Measurements from ENCODE around the gene MTARC1. TPM values are rescaled to one million over a fixed set of nuclear protein-coding genes. Genes with fewer than 3 reads are reported as not detected.

Gene MTARC1
- polyA plus RNA-seq, 3 donors from 2014 or later: 0.37 TPM; not detected in 2

DNA sequence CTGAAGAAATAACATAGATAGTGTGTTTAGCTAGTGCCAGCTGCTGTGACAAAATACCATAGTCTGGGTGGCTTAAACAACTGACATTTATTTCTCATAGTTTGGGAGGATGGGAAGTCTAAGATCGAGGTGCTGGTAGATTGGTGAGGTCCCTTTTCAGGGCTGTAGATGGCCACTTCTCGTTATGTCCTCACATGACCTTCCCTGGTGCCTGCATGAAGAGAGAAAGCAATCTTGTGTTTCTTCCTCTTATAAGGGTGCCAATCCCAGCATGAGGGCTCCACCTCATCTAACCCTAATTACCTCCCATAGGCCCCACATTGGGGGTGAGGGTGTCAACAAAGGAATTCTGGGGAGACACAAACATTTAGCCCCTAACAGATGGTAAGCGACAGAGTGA lies 29.3 kb upstream of the MTARC1 start:
- Mint-ChIP-seq H3K9me3 (no peaks in the 10 kb centered on the region), H3K27me3 (ENCODE audit: low read depth in 3 of 3) (peaks cover 2 to 4% (median 3%) of the 10 kb centered on the region in 3 donors), H3K36me3 (no peaks in the 10 kb centered on the region), H3K4me3 (no peak overlapping the region), H3K27ac (no peak overlapping the region), H3K4me1 (no peaks in the 10 kb centered on the region)
- no peak for DNase-seq

DNA sequence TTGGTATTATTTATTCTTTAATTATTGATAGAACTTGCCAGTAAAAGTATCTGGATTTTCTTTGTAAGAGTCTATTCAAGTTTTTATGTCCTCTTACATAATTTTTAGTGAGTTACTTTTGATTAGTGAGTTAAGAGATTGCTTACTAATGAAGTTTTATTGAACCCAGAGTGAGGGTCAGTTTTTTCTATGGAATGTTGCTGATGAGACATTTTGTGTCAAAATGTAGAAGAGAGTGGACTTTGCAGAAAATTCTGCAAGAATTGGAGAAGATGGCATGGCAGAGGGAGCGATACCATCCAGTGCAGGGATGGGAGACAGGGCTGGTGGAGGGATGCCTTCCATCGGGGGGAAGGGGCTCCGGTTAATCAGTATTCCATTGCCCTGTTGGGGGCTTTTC lies 27.6 kb upstream of the MTARC1 start:
- DNase-seq: no peak
- H3K27me3 Mint-ChIP-seq (ENCODE audit: low read depth in 3 of 3): peaks cover 2 to 4% (median 3%) of the 10 kb centered on the region in 3 donors
- H3K4me3 Mint-ChIP-seq: no peak overlapping the region
- no peaks in the 10 kb centered on the region for H3K36me3 Mint-ChIP-seq
- H3K27ac Mint-ChIP-seq: no peak overlapping the region
- H3K9me3 Mint-ChIP-seq: no peaks in the 10 kb centered on the region
- H3K4me1 Mint-ChIP-seq: no peaks in the 10 kb centered on the region

- no peak overlapping the region for H3K4me3 Mint-ChIP-seq
- H3K27me3 Mint-ChIP-seq (ENCODE audit: low read depth in 3 of 3): peaks cover 0 to 3% (median 2%) of the 10 kb centered on the region in 3 donors
- no peaks in the 10 kb centered on the region for H3K36me3 Mint-ChIP-seq
- no peak overlapping the region for H3K27ac Mint-ChIP-seq
- no peaks in the 10 kb centered on the region for H3K4me1 Mint-ChIP-seq
- no peak for DNase-seq
- no peaks in the 10 kb centered on the region for H3K9me3 Mint-ChIP-seq
Observed at GRCh38 chr1:220761688-220762427, 24.9 kb upstream of the MTARC1 start.

DNA sequence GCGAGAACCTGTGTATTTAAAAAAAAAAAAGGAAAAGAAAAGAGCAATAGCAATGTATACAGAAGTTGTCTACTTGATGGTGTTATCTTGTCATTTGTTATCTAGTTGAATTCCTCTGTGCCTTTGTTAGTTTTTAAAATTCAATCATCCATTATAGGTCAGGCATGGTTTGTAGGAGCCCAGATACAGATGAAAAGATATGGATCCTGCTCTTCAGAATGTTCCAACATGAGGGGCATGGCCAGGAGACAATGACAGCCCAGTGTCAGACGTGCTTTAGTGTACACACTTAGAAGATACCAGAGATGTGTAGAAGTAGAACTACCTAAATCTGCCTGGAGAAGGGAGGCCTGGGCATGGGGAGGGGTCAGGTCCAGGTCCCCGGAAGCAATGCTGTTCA lies 22.0 kb upstream of the MTARC1 start:
- Mint-ChIP-seq H3K4me3 (no peak overlapping the region), H3K27me3 (ENCODE audit: low read depth in 3 of 3) (peaks cover 2 to 5% (median 3%) of the 10 kb centered on the region in 3 donors), H3K36me3 (no peaks in the 10 kb centered on the region), H3K9me3 (no peaks in the 10 kb centered on the region), H3K4me1 (no peaks in the 10 kb centered on the region), H3K27ac (no peak overlapping the region)
- no peak for DNase-seq

GRCh38 chr1:220767312-220768125 lies 19.2 kb upstream of the MTARC1 start:
- DNase-seq: no peak
- Mint-ChIP-seq H3K27me3 (ENCODE audit: low read depth in 3 of 3) (peaks cover 2 to 6% (median 3%) of the 10 kb centered on the region in 3 donors), H3K4me3 (no peak overlapping the region), H3K9me3 (no peaks in the 10 kb centered on the region), H3K27ac (no peak overlapping the region), H3K4me1 (no peaks in the 10 kb centered on the region), H3K36me3 (no peaks in the 10 kb centered on the region)

- Mint-ChIP-seq H3K4me1 (no peaks in the 10 kb centered on the region), H3K36me3 (no peaks in the 10 kb centered on the region), H3K27ac (no peak overlapping the region), H3K9me3 (no peaks in the 10 kb centered on the region), H3K27me3 (ENCODE audit: low read depth in 3 of 3) (peaks cover 2 to 6% (median 3%) of the 10 kb centered on the region in 3 donors), H3K4me3 (no peak overlapping the region)
- no peak for DNase-seq
Observed at GRCh38 chr1:220768126-220768601, 18.5 kb upstream of the MTARC1 start.

GRCh38 chr1:220769205-220769604 lies 17.5 kb upstream of the MTARC1 start:
- H3K9me3 Mint-ChIP-seq: no peaks in the 10 kb centered on the region
- no peak overlapping the region for H3K27ac Mint-ChIP-seq
- no peak for DNase-seq
- no peaks in the 10 kb centered on the region for H3K4me1 Mint-ChIP-seq
- H3K4me3 Mint-ChIP-seq: no peak overlapping the region
- peaks cover 0 to 6% (median 3%) of the 10 kb centered on the region in 3 donors for H3K27me3 Mint-ChIP-seq (ENCODE audit: low read depth in 3 of 3)
- no peaks in the 10 kb centered on the region for H3K36me3 Mint-ChIP-seq

DNA sequence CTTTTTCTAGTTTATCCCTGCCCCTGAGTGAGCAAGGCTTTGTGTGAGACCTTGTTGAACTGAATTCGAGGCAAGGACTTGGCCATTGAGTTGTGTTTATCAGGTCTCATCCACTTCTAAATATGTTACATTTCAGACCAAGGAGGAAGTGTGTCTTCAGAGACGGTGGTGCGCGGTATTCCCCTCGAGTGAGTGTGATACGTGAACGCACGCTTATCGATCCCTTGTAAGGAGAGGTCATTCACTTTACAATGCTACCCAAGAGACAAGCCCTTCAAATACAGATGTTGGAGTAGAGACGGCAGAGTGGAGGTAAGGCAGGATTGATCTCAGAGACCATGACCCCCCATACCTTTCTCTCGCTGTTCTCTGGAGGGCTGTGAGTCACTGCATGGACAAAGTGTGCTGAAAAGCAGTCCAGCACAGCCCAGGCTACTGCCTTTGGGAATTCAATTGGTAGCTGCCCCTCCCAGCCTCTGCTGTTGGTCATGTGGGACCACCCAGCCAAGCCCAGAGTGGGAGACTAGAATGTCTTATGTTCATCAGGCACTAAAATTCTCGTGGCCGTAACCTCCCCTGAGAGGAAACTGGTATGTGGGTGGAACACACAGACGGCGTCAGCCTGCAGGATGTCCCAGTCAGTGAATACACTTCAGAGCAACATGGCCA lies 16.3 kb upstream of the MTARC1 start:
- no peak overlapping the region for H3K27ac Mint-ChIP-seq
- DNase-seq: no peak
- H3K36me3 Mint-ChIP-seq: no peaks in the 10 kb centered on the region
- H3K9me3 Mint-ChIP-seq: no peaks in the 10 kb centered on the region
- peaks cover 0 to 6% (median 3%) of the 10 kb centered on the region in 3 donors for H3K27me3 Mint-ChIP-seq (ENCODE audit: low read depth in 3 of 3)
- no peak overlapping the region for H3K4me3 Mint-ChIP-seq
- no peaks in the 10 kb centered on the region for H3K4me1 Mint-ChIP-seq

- Mint-ChIP-seq H3K4me3 (no peak overlapping the region), H3K36me3 (no peaks in the 10 kb centered on the region), H3K9me3 (no peaks in the 10 kb centered on the region), H3K4me1 (no peaks in the 10 kb centered on the region), H3K27me3 (ENCODE audit: low read depth in 3 of 3) (peaks cover 0 to 6% (median 1%) of the 10 kb centered on the region in 3 donors), H3K27ac (no peak overlapping the region)
- no peak for DNase-seq
Observed at GRCh38 chr1:220772846-220773245, 13.9 kb upstream of the MTARC1 start.

- peak in 2 of 3 donors; percentile 6 to 8 for DNase-seq
- Mint-ChIP-seq H3K4me3 (no peak overlapping the region), H3K36me3 (no peaks in the 10 kb centered on the region), H3K4me1 (no peaks in the 10 kb centered on the region), H3K27me3 (ENCODE audit: low read depth in 3 of 3) (no peaks in the 10 kb centered on the region), H3K27ac (no peak overlapping the region), H3K9me3 (no peaks in the 10 kb centered on the region)
Observed at GRCh38 chr1:220775240-220775853, 11.4 kb upstream of the MTARC1 start.

GRCh38 chr1:220776254-220776653 lies 10.5 kb upstream of the MTARC1 start:
- H3K27ac Mint-ChIP-seq: no peak overlapping the region
- no peak overlapping the region for H3K4me3 Mint-ChIP-seq
- H3K4me1 Mint-ChIP-seq: no peaks in the 10 kb centered on the region
- H3K9me3 Mint-ChIP-seq: no peaks in the 10 kb centered on the region
- H3K36me3 Mint-ChIP-seq: no peaks in the 10 kb centered on the region
- peaks cover 0 to 2% (median 0%) of the 10 kb centered on the region in 3 donors for H3K27me3 Mint-ChIP-seq (ENCODE audit: low read depth in 3 of 3)
- no peak for DNase-seq

DNA sequence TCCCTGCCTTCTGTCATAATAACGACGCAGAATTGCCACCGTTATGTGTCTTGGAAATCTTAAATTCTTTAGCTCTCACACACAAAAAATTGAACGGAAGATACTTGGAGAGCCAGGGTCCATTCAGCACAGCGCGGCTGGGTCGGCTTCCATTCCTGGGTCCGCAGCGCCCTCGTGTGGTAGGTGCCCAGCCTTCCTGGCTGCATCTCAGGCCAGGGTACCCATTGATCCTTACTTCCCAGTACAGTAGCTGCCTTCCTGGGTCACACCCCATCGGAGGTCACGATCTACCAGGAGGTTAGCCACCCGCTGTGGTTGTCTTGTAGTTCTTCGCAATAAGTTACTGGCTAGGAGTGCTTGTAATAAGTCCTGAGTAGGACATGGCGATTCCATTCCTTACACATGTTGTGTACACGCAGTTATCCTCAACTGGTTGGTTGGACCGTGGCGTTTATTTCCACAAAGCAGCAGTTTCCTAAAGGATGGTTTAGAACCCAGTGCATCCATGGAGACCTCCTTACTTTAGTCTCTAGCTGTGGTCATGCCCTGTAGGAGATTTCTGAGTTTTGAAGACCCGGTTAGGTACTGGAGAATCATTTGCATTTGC lies 9.9 kb upstream of the MTARC1 start:
- no peaks in the 10 kb centered on the region for H3K36me3 Mint-ChIP-seq
- peak; percentile 30 to 43 (median 34) for DNase-seq
- no peak overlapping the region for H3K27ac Mint-ChIP-seq
- H3K4me1 Mint-ChIP-seq: no peaks in the 10 kb centered on the region
- H3K27me3 Mint-ChIP-seq (ENCODE audit: low read depth in 3 of 3): peaks cover 0 to 2% (median 0%) of the 10 kb centered on the region in 3 donors
- H3K4me3 Mint-ChIP-seq: no peak overlapping the region
- no peaks in the 10 kb centered on the region for H3K9me3 Mint-ChIP-seq

DNA sequence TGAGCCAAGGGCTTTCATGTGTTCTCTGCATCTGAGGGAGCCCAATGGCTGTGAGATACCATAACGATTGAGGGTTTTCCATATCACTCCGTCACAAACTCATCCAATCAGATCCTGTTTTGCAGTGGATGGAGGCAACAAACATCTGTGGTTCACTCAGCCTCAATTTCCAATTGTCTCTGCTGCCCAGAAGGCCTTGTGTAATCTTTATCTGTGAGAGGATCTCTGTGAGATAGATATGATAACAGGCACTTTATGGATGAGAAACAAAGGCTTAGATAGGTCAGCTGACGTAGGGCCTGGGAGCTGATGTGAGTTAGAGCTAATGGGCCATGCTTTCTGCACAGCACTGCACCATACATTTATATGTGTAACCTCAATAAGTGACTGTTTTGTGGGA lies 3.3 kb upstream of the MTARC1 start:
- no peaks in the 10 kb centered on the region for H3K4me1 Mint-ChIP-seq
- DNase-seq: no peak
- no peak overlapping the region for H3K27ac Mint-ChIP-seq
- H3K4me3 Mint-ChIP-seq: no peak overlapping the region
- H3K36me3 Mint-ChIP-seq: no peaks in the 10 kb centered on the region
- H3K27me3 Mint-ChIP-seq (ENCODE audit: low read depth in 3 of 3): peaks cover 4 to 10% (median 8%) of the 10 kb centered on the region in 3 donors
- no peaks in the 10 kb centered on the region for H3K9me3 Mint-ChIP-seq
